GM10266 (cell line): Measurements from ENCODE around the gene PHACTR1.
"Not testable (repeated sequence)": the region's sequence is repeated elsewhere in the genome, so short reads cannot be mapped to it uniquely, and the experiment has no call there.

Source experiments
- DNase-seq: peaks from one replicate; pipeline ENCODE4 v3.0.0; 2012; ENCODE audit errors: extremely low spot score
- CTCF ChIP-seq: IDR thresholded peaks from 2 replicates; pipeline ENCODE4 v1.5.1; 2012; ENCODE audit warnings: mild to moderate bottlenecking, low read depth; ENCODE audit not compliant: control insufficient read depth, insufficient read depth; ENCODE audit errors: missing control alignments

PHACTR1 gene

GRCh38 chr6:12761376-12762115 lies 45.0 kb downstream of the PHACTR1 start:
- DNase-seq: no peak
- no peak for TF ChIP-seq CTCF

GRCh38 chr6:12762731-12763434 lies 46.3 kb downstream of the PHACTR1 start:
- DNase-seq: not testable (repeated sequence)

- TF ChIP-seq CTCF: no peak
- DNase-seq: no peak
Measured at GRCh38 chr6:12766365-12766764, 49.8 kb downstream of the PHACTR1 start.

- no peak for TF ChIP-seq CTCF
- DNase-seq: no peak
Measured at GRCh38 chr6:12767016-12767415, 50.4 kb downstream of the PHACTR1 start.

GRCh38 chr6:12769556-12770256 lies 53.1 kb downstream of the PHACTR1 start:
- DNase-seq: no peak
- TF ChIP-seq CTCF: no peak

- no peak for DNase-seq
- no peak for TF ChIP-seq CTCF
Measured at GRCh38 chr6:12772416-12772815, 55.8 kb downstream of the PHACTR1 start.

GRCh38 chr6:12776291-12776690 lies 59.7 kb downstream of the PHACTR1 start:
- TF ChIP-seq CTCF: no peak
- no peak for DNase-seq
